ENCODE results near the gene CD34.
"Not testable (repeated sequence)": the region's sequence is repeated elsewhere in the genome, so short reads cannot be mapped to it uniquely, and the experiment has no call there.

CD34 gene

GRCh38 chr1:207910591-207911354 lies at the start of gene CD34:
CD34 (minus strand) TSS chr1:207911125; CDS start chr1:207911080, 45 bp downstream.
- peak; percentile 59 for DNase-seq

GRCh38 chr1:207960346-207960745 lies 49.4 kb upstream of the CD34 start:
- no peak for DNase-seq

- DNase-seq, result no peak
Observed at GRCh38 chr1:207959910-207960309, 49.0 kb upstream of the CD34 start.

- DNase-seq, result peak; percentile 45
Observed at GRCh38 chr1:207959141-207959825, 48.4 kb upstream of the CD34 start.

GRCh38 chr1:207958376-207959139 lies 47.6 kb upstream of the CD34 start:
- DNase-seq, result no peak

GRCh38 chr1:207956986-207957385 lies 46.1 kb upstream of the CD34 start:
- no peak for DNase-seq

- DNase-seq, result no peak
Observed at GRCh38 chr1:207954104-207954503, 43.2 kb upstream of the CD34 start.

GRCh38 chr1:207952617-207953542 lies 42.0 kb upstream of the CD34 start:
- peak; percentile 33 for DNase-seq

GRCh38 chr1:207951652-207952051 lies 40.7 kb upstream of the CD34 start:
- no peak for DNase-seq

GRCh38 chr1:207950750-207951149 lies 39.8 kb upstream of the CD34 start:
- no peak for DNase-seq

GRCh38 chr1:207949571-207950195 lies 38.8 kb upstream of the CD34 start:
- DNase-seq, result no peak

- DNase-seq, result no peak
Observed at GRCh38 chr1:207948536-207949250, 37.8 kb upstream of the CD34 start.

GRCh38 chr1:207946756-207947155 lies 35.8 kb upstream of the CD34 start:
- no peak for DNase-seq

- peak; percentile 13 for DNase-seq
Observed at GRCh38 chr1:207944571-207944970, 33.6 kb upstream of the CD34 start.

GRCh38 chr1:207942337-207942741 lies 31.4 kb upstream of the CD34 start:
- DNase-seq, result not testable (repeated sequence)

- no peak for DNase-seq
Observed at GRCh38 chr1:207941665-207942064, 30.7 kb upstream of the CD34 start.

- peak; percentile 88 for DNase-seq
Observed at GRCh38 chr1:207938016-207938415, 27.1 kb upstream of the CD34 start.

- DNase-seq, result no peak
Observed at GRCh38 chr1:207937204-207937603, 26.3 kb upstream of the CD34 start.

- DNase-seq, result no peak
Observed at GRCh38 chr1:207935166-207935583, 24.2 kb upstream of the CD34 start.

GRCh38 chr1:207933205-207933800 lies 22.4 kb upstream of the CD34 start:
- DNase-seq, result no peak

GRCh38 chr1:207926984-207927383 lies 16.1 kb upstream of the CD34 start:
- DNase-seq, result no peak
